Measurements from ENCODE around the gene AHCY.
"Not testable (repeated sequence)": the region's sequence is repeated elsewhere in the genome, so short reads cannot be mapped to it uniquely, and the experiment has no call there.

The AHCY gene

DNA sequence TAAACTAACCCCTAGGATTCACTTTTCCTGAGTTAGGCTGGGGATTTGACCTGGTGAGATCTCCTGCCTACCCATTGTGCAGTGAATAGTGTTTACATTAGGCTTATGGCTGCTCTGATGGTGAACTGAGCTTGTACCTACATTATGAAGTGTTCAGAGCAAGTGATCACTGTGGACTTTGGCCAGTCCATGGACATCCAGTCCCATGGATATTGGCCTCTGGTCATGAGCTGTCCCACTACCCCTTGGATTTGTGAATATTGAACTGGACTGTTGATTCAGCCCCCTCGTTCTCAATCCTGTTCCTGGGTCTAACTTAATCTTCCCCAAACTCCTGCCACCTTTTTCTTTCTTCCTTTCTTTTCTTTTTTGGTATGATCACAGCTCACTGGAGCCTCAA lies 48.2 kb downstream of the AHCY start:
- no peak for DNase-seq (ENCODE audit: low spot score)

DNA sequence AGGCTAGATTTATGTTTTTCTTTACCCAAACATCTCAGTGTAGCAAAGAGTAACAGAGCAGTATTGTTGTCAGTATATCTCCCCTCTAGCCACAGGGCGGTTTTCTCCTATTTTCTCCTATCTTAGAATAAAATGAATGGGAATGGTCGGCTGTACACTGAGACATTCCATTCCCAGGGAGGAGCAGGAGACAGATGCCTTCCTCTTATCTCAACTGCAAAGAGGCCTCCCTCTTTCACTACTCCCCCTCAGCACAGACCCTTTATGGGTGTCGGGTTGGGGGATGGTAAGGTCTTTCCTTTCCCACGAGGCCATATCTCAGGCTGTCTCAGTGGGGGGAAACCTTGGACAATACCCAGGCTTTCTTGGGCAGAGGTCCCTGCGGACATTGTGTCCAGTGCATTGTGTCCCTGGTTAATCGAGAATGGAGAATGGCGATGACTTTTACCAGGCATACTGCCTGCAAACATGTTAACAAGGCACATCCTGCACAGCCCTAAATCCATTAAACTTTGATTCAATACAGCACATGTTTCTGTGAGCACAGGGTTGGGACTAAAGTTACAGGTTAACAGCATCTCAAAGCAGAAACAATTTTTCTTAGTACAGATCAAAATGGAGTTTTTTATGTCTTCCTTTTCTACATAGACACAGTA lies 50.6 kb downstream of the AHCY start:
- not testable (repeated sequence) for DNase-seq (ENCODE audit: low spot score)

DNA sequence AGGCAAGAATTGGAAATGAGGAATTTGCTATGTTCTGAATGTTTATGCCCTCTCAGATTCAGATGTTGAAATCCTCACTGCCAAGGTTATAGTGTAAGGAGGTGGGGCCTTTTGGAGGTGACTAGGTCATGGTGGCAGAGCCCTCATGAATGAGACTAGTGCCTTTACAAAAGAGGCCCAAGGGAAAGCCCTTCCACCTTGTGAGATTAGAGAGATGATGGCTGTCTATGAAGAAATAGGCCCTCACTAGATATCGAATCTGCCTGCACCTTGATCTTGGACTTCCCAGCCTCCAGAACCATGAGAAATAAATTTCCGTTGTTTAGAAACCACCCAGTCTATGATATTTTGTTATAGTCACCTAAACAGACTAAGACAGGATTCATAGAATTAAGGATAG lies 51.5 kb downstream of the AHCY start:
- DNase-seq (ENCODE audit: low spot score), result no peak

- no peak for DNase-seq (ENCODE audit: low spot score)
These were observed 53.1 kb downstream of the AHCY start for GRCh38 chr20:34250005-34250404.

DNA sequence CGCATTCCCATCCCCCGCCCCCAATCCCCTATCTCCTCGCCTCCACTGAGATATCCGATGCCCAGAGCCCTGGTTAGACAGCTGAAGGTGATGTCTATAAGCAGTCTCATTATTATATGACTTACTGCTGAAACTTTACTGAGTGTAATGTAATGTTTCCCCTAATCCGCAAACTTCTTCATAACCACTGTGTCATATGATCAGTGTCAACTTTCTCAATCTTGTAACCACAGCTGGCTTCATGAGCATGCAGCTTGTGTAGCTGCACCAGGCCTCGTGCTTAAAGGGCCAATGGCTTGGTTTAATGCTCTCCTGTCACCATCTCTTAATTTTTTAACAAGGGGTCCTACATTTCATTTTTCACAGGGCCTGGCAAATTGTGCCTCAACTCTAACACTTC lies 53.9 kb downstream of the AHCY start:
- DNase-seq (ENCODE audit: low spot score), result no peak

DNA sequence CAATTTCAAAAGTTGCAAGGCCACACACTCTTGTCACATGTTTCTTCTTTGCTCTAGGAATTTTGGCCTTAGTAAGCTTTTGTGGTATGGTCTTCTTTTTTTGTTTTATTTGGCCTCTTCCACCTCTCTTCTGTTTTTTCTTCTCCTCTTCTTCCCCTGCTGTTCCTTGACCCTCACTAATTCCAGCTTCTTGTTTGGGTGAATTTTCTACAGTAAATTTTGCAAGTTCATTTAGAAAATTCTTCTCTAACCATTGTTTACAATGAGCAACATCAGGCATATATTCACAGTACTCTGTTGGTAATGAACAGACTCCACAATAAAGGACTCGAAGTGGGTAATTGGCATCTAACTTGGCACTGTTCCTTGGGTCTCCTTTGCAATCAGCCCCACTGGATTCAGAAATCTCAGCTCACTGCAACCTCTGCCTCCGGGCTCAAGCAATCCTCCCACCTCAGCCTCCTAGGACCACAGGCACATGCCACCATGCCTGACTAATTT lies 57.0 kb downstream of the AHCY start:
- DNase-seq (ENCODE audit: low spot score), result no peak

GRCh38 chr20:34243377-34243776 lies 59.8 kb downstream of the AHCY start:
- no peak for DNase-seq (ENCODE audit: low spot score)

- DNase-seq (ENCODE audit: low spot score), result no peak
These were observed 60.3 kb downstream of the AHCY start for GRCh38 chr20:34242879-34243278.

DNA sequence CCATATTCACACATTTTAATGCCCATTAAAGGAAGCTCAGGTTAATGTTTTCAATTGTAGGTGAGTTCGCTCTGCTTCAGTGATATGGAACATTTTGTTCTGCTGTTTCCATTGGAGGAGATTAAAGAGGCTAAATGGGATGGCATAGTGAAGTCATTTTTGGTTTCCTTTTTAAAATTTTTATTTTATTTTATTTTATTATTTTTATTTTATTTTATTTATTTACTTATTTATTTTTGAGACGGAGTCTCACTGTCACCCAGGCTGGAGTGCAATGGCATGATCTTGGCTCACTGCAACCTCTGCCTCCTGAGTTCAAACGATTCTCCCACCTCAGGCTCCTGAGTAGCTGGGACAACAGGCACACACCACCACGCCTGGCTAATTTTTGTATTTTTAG lies 61.1 kb downstream of the AHCY start:
- DNase-seq (ENCODE audit: low spot score), result not testable (repeated sequence)

DNA sequence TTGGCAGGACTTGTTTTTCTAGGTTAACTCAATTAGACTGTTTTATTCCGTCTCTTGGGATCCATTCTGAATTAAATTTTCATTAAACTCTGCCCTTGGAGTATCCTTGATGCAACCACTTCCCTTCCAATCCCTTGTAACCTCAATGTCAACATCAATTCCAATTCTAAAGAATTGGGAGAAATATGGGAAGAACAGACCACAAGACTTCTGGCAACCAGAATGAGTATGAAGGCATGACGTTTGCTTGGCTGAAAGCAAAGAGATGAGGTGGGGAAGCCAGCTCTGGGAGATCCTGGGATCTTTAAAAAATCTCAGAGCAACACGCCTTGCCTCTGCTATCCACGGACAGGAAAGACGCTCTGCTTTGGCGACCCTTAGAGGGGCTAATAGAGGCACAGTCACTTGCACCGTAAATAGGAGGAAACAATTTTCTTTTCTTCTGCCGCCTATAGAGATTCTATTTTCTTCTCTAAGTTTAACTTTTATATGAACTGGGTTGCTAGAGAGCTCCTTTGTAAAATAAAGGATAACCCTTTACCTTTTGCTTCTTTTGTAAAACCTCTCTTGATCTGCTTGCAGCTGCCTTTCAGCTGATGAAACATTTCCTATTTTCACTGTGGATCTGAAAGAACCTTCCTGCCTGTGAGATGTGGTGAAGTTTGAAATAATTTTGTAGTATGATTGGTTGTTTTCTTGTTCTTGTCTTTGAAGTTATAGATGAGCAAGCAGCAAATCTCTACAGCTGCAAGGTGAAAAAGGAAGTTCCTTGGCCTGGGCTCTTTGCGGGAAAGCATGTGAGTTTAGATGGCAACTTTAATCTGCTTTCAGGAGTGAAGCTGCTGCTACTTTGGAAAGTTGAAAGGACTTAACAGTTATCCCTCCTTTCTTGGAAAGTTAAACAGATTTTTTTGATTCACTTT lies 62.2 kb downstream of the AHCY start, which contains the start of gene ASIP:
ASIP (plus strand) TSS at position 731 of the 923 bp plus-strand sequence. CDS start 18,952 bp downstream, outside the sequence.
- DNase-seq (ENCODE audit: low spot score), result no peak

DNA sequence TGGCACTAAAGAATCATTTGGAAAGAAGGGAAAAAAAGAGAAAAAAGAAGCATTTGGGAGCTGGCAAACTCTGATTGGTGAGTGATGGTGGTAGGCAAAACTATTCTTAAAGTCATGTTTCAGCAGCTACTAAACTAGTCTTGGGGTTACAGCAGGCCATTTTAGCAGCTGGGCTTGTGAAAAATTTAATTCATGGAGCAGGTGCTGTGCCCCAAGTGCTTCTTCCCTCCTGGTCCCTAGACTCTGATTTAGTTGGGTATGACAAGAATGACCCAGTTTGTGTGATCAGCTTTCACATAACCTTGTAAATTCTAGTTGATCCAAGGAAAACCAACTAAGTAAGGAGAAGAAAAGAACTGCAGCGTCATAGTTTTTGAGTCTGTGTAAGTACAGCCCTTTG lies 63.0 kb downstream of the AHCY start:
- no peak for DNase-seq (ENCODE audit: low spot score)

DNA sequence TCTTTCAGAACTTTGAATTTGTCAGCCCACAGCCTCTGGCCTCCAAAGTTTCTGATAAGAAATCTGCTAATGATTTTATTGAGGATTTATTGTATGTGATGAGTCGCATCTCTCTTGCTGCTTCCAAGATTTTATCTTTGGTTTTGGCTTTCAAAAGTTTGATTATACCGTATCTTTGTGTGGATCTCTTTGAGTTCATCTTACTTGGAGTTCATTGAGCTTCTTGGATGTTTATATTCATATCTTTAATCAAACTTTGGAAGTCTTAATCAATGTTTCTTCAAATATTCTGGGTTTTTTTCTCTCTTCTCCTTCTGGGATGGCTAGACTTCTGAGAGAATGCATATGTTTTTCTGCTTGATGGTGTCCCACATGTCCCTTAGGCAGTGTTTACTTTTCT lies 65.2 kb downstream of the AHCY start:
- DNase-seq (ENCODE audit: low spot score), result no peak

DNA sequence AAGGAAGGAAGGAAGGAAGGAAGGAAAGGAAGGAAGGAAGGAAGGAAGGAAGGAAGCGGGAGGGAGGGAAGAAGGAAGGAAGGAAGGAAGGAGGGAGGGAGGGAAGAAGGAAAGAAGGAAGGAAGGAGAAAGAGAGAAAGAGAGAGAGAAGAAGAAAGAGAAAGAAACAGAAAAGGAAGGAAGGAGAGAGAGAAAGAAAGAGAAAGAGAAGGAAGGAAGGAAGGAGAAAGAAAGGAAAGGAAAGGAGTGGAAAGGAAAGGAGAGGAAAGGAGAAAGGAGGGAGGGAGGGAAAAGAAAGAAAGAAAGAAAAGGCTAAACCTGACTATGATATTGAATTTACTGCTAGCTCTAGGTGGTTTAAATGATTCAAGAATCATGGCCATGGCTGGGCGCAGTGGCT lies 67.3 kb downstream of the AHCY start:
- DNase-seq (ENCODE audit: low spot score), result no peak

- no peak for DNase-seq (ENCODE audit: low spot score)
These were observed 69.5 kb downstream of the AHCY start for GRCh38 chr20:34233687-34234086.

DNA sequence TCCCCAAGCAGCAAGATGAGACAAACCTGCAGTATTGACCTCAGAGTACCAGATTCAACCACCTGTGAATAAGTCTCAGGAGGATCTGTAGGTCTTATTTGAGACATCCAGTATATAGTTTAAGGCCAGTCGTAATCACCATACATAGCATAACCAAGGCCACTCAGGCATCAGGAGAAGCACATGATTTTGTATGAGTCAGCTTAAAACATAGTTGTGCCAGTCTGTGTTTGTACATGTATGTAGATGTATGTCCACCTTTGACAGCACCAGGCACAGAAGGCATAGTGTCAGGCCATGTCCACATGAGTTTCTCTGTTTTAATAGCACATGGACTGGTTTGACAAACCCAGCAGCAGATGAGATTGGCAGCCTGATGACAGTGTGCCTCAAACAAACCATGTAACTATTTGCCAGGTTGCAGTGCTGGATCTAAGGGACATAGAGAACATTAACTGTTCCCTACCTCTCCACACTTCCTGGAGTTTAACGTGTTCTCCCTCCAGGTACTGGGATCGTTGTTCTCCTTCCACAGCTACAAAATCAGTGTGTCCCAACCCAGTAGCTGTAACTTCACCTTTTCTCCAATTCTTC lies 70.6 kb downstream of the AHCY start:
- DNase-seq (ENCODE audit: low spot score), result no peak

GRCh38 chr20:34231634-34232033 lies 71.5 kb downstream of the AHCY start:
- DNase-seq (ENCODE audit: low spot score), result no peak

Data from SW480 (cell line).